Astrocyte (in vitro differentiated cells and primary cell): ENCODE results near the gene STKLD1. TPM values are rescaled to one million over a fixed set of nuclear protein-coding genes. Genes with fewer than 3 reads are reported as not detected.

ENCODE experiments used
- DNase-seq: peaks from one replicate; pipeline ENCODE4 v3.0.0-alpha.2; 2010; ENCODE audit warnings: low read depth
- FAIRE-seq: peaks from 2 replicates; lab custom pipeline; 2011; peaks lifted over from hg19 to GRCh38; lab: Jason Lieb, UNC
- H2AFZ ChIP-seq: 2 replicates; pipeline ENCODE4 v1.6.0; 2012; ENCODE audit warnings: low read depth, low read length, inconsistent platforms
- H3K27ac ChIP-seq: 2 replicates; pipeline ENCODE4 v1.5.1; 2011; ENCODE audit warnings: low read depth, low read length, inconsistent platforms
- H3K27me3 ChIP-seq: 2 replicates; pipeline ENCODE4 v1.6.0; 2011; ENCODE audit warnings: low read length, inconsistent platforms; ENCODE audit not compliant: insufficient read depth
- H3K36me3 ChIP-seq: 2 replicates; pipeline ENCODE4 v1.5.1; 2011; ENCODE audit warnings: low read length, inconsistent platforms; ENCODE audit not compliant: insufficient read depth
- H3K4me1 ChIP-seq: 2 replicates; pipeline ENCODE4 v1.5.1; 2011; ENCODE audit warnings: low read length, inconsistent platforms; ENCODE audit not compliant: insufficient read depth
- H3K4me2 ChIP-seq: 2 replicates; pipeline ENCODE4 v1.6.0; 2012; ENCODE audit warnings: low read length, inconsistent platforms
- H3K4me3 ChIP-seq: 2 replicates; pipeline ENCODE4 v1.5.1; 2011; ENCODE audit warnings: low read depth, mild to moderate bottlenecking, low read length, inconsistent platforms; ENCODE audit not compliant: insufficient read depth
- H3K79me2 ChIP-seq: 2 replicates; pipeline ENCODE4 v1.6.0; 2012; ENCODE audit warnings: mild to moderate bottlenecking, low read length, inconsistent platforms; ENCODE audit not compliant: insufficient read depth
- H3K9ac ChIP-seq: 2 replicates; pipeline ENCODE4 v1.6.0; 2012; ENCODE audit warnings: mild to moderate bottlenecking, low read length, inconsistent platforms
- H3K9me3 ChIP-seq: 2 replicates; pipeline ENCODE4 v1.5.1; 2012; ENCODE audit warnings: low read depth, mild to moderate bottlenecking, low read length, inconsistent platforms; ENCODE audit not compliant: insufficient read depth
- H4K20me1 ChIP-seq: 2 replicates; pipeline ENCODE4 v1.6.0; 2012; ENCODE audit warnings: low read length, inconsistent platforms; ENCODE audit not compliant: insufficient read depth
- H3K27ac Mint-ChIP-seq: one replicate; pipeline ENCODE4 v1.8.0; 2021; ENCODE audit warnings: mild to moderate bottlenecking, mixed read lengths; ENCODE audit not compliant: unreplicated experiment
- H3K27me3 Mint-ChIP-seq: one replicate; pipeline ENCODE4 v1.8.0; 2021; ENCODE audit warnings: low read depth, mixed read lengths; ENCODE audit not compliant: unreplicated experiment
- H3K36me3 Mint-ChIP-seq: one replicate; pipeline ENCODE4 v1.8.0; 2021; ENCODE audit warnings: low read depth, mixed read lengths; ENCODE audit not compliant: unreplicated experiment
- H3K4me1 Mint-ChIP-seq: one replicate; pipeline ENCODE4 v1.8.0; 2021; ENCODE audit warnings: low read depth, mixed read lengths; ENCODE audit not compliant: unreplicated experiment
- H3K4me3 Mint-ChIP-seq: one replicate; pipeline ENCODE4 v1.8.0; 2021; ENCODE audit warnings: mild to moderate bottlenecking, moderate library complexity, mixed read lengths; ENCODE audit not compliant: unreplicated experiment
- H3K9me3 Mint-ChIP-seq: one replicate; pipeline ENCODE4 v1.8.0; 2021; ENCODE audit warnings: mild to moderate bottlenecking, mixed read lengths; ENCODE audit not compliant: unreplicated experiment
- EZH2 ChIP-seq: IDR thresholded peaks from 2 replicates; pipeline ENCODE4 v1.6.1; 2012; ENCODE audit warnings: mild to moderate bottlenecking, low read length, inconsistent platforms; ENCODE audit not compliant: insufficient read depth
- total RNA-seq: library from RNA; stranded (reverse); gene quantifications from 2 replicates; pipeline ENCODE4 v1.2.1, GENCODE V29; 2021
- TF ChIP-seq, protein P1 (sequence below): IDR thresholded peaks from 2 replicates; pipeline ENCODE4 v1.5.1; 2011; ENCODE audit warnings: low read depth, mild to moderate bottlenecking, inconsistent platforms, low read length, moderate library complexity; ENCODE audit not compliant: insufficient read depth

The STKLD1 gene
- total RNA-seq, 1 donor from 2014 or later = 0.82 TPM

DNA sequence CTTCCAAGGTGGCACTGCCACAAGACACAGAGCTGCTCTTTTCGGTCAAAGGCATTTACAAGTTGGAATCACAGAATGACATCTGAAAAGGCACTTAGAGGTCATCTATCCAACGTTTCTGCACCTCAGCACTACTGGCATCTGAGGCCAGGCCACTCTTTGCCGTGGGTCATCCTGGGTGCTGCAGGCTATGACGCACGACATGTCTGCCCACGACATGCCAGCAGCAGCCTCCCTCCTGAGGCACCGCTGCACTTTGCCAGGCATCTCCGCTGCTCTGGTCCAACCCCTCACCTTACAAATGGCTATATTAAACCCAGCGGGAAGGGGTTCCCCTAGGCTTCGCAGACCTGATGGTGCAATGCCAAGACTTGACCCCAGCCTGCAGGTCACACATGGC lies 8.4 kb upstream of the STKLD1 start:
- H3K36me3 ChIP-seq = peaks cover 58% of the 10 kb centered on the region
- Mint-ChIP-seq H3K27ac (no peak overlapping the region), H3K4me3 (no peak overlapping the region), H3K27me3 (no peaks in the 10 kb centered on the region), H3K9me3 (no peaks in the 10 kb centered on the region), H3K36me3 (peaks cover 20% of the 10 kb centered on the region), H3K4me1 (peaks cover 56% of the 10 kb centered on the region)
- TF ChIP-seq EZH2 = no peak
- TF ChIP-seq, protein P1, sequence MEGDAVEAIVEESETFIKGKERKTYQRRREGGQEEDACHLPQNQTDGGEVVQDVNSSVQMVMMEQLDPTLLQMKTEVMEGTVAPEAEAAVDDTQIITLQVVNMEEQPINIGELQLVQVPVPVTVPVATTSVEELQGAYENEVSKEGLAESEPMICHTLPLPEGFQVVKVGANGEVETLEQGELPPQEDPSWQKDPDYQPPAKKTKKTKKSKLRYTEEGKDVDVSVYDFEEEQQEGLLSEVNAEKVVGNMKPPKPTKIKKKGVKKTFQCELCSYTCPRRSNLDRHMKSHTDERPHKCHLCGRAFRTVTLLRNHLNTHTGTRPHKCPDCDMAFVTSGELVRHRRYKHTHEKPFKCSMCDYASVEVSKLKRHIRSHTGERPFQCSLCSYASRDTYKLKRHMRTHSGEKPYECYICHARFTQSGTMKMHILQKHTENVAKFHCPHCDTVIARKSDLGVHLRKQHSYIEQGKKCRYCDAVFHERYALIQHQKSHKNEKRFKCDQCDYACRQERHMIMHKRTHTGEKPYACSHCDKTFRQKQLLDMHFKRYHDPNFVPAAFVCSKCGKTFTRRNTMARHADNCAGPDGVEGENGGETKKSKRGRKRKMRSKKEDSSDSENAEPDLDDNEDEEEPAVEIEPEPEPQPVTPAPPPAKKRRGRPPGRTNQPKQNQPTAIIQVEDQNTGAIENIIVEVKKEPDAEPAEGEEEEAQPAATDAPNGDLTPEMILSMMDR = no peak
- no peaks in the 10 kb centered on the region for H3K9me3 ChIP-seq
- H3K27me3 ChIP-seq = no peaks in the 10 kb centered on the region
- no peak for FAIRE-seq
- peaks cover 96% of the 10 kb centered on the region for H3K79me2 ChIP-seq
- peaks cover 97% of the 10 kb centered on the region for H4K20me1 ChIP-seq
- no peak overlapping the region for H3K4me2 ChIP-seq
- no peak overlapping the region for H3K27ac ChIP-seq
- no peak for DNase-seq
- H3K4me1 ChIP-seq = peaks cover 35% of the 10 kb centered on the region
- no peak overlapping the region for H3K4me3 ChIP-seq
- H3K9ac ChIP-seq = no peak overlapping the region
- no peak overlapping the region for H2AFZ ChIP-seq

DNA sequence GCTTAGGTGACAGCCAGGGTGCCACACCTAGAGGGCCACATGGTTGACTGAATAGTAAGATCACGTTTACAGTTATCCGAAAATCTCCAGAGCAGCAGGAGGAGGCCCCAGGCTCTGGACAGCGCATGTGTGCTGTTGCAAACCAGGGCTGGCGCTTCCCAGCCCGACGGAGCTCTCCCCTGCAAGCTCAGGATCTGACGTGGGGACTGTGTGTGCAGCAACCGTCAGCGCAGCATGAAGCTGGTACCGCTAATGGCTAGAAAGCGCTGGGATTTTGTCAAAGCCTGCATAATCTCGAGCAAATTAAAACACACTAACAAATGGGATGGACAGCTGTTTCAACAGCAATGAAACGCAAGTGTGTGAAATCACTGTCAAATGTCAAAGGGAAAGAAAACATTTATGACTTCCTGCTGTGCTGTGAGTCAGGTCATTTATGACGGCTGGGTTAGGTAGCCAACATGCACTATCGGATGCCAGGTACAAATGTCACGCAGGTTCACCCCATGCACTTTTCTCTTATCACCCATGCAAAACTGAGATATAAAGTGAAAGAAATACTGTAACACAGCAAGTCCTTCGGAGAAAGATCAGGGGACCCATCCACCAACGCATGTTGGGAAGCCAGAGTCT lies 7.8 kb upstream of the STKLD1 start:
- Histone ChIP-seq H4K20me1 (peaks cover 97% of the 10 kb centered on the region), H3K4me1 (peaks cover 36% of the 10 kb centered on the region), H3K4me3 (no peak overlapping the region), H3K27ac (no peak overlapping the region), H2AFZ (no peak overlapping the region), H3K9me3 (no peaks in the 10 kb centered on the region), H3K4me2 (peak overlapping the region; percentile 4), H3K79me2 (peaks cover 96% of the 10 kb centered on the region), H3K9ac (no peak overlapping the region), H3K27me3 (no peaks in the 10 kb centered on the region), H3K36me3 (peaks cover 56% of the 10 kb centered on the region)
- DNase-seq = no peak
- FAIRE-seq = no peak
- Mint-ChIP-seq H3K9me3 (no peaks in the 10 kb centered on the region), H3K4me3 (peak overlapping the region; percentile 17), H3K4me1 (peaks cover 57% of the 10 kb centered on the region), H3K36me3 (peaks cover 22% of the 10 kb centered on the region), H3K27me3 (no peaks in the 10 kb centered on the region), H3K27ac (no peak overlapping the region)
- TF ChIP-seq, protein P1 = no peak

DNA sequence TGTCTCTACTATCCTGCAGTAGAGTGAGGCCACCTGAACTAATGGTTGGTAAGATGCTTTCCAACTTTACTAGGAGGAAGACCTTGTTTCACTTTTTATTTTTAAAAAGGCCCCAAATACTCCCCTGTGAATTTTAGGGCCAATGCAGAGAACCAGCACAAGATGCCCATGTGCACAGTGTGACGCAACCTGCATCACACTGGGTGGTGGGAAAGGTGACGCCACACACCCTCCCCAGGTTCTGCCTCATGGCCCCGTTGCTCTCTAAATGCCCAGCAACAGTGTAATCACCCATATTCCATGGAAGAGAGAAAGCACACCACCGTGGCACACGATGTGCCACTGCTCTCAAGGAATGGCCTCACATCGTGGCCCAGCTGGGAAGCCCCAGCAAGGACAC lies 6.7 kb upstream of the STKLD1 start:
- Mint-ChIP-seq H3K27me3 (no peaks in the 10 kb centered on the region), H3K9me3 (no peaks in the 10 kb centered on the region), H3K27ac (no peak overlapping the region), H3K4me1 (peaks cover 54% of the 10 kb centered on the region), H3K4me3 (no peak overlapping the region), H3K36me3 (peaks cover 17% of the 10 kb centered on the region)
- peaks cover 99% of the 10 kb centered on the region for H3K79me2 ChIP-seq
- H3K4me2 ChIP-seq = peak overlapping the region; percentile 4
- no peak overlapping the region for H2AFZ ChIP-seq
- peaks cover 41% of the 10 kb centered on the region for H3K4me1 ChIP-seq
- no peaks in the 10 kb centered on the region for H3K9me3 ChIP-seq
- H3K36me3 ChIP-seq = peaks cover 47% of the 10 kb centered on the region
- DNase-seq (no peak), FAIRE-seq (no peak)
- H3K4me3 ChIP-seq = no peak overlapping the region
- H4K20me1 ChIP-seq = peaks cover 99% of the 10 kb centered on the region
- TF ChIP-seq EZH2 = no peak
- TF ChIP-seq, protein P1 = no peak
- no peaks in the 10 kb centered on the region for H3K27me3 ChIP-seq
- H3K27ac ChIP-seq = no peak overlapping the region
- no peak overlapping the region for H3K9ac ChIP-seq
